ENCODE results near the gene TK1. TPM values are rescaled to one million over a fixed set of nuclear protein-coding genes. Genes with fewer than 3 reads are reported as not detected.
A peak's percentile ranks its signal among the peaks of the same experiment; 100 is the strongest.

The TK1 gene
- total RNA-seq, 6 experiments from 2014 or later: 75.8 to 145 (median 136) TPM

DNA sequence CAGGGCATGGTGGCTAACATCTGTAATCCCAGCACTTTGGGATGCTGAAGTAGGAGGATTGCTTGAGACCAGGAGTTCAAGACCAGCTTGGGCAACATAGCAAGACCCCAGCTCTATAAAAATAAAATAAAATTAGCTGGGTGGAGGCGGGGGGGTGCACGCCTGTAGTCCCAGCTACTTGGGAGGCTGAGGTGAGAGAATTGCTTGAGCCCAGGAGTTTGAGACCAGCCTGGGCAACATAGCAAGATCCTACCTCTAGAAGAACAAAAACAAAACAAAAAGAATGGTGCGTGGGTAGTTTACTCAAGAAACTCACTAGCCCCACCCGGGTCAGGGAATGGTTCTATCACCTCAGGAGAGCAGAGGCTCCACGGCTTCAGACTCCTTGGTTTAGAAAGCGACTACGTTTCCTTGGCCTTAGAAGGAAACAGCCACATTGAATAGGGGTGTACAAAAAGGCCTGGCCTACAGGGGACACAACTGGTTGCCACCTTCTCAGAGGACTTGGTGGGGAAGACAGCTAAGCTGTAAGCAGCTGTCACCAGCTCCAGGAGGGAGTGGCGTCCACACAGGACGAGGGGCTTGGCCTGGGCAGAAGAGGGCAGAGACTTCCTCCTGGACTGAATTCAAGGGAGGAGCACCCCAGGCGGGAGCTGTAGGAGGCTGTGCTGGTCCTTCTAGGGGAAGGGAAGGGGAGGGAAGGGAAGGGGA lies 716 bp downstream of the TK1 start:
- H3K4me1 Mint-ChIP-seq (ENCODE audit: low read depth): peaks cover 44% of the 10 kb centered on the region
- peak overlapping the region; percentile 43; the same call in 1 of the 2 replicates for H3K27ac Mint-ChIP-seq
- DNase-seq: peak; percentile 3
- peak overlapping the region; percentile 91 for H3K4me3 Mint-ChIP-seq
- no peaks in the 10 kb centered on the region; the same call in 1 of the 2 replicates for H3K9me3 Mint-ChIP-seq
- H3K36me3 Mint-ChIP-seq (ENCODE audit: low read depth): peaks cover 15% of the 10 kb centered on the region
- no peaks in the 10 kb centered on the region; the same call in 1 of the 2 replicates for H3K27me3 Mint-ChIP-seq (ENCODE audit: insufficient read depth)
- TF ChIP-seq CTCF (IDR thresholded peaks at IDR 0.05): no peak

DNA sequence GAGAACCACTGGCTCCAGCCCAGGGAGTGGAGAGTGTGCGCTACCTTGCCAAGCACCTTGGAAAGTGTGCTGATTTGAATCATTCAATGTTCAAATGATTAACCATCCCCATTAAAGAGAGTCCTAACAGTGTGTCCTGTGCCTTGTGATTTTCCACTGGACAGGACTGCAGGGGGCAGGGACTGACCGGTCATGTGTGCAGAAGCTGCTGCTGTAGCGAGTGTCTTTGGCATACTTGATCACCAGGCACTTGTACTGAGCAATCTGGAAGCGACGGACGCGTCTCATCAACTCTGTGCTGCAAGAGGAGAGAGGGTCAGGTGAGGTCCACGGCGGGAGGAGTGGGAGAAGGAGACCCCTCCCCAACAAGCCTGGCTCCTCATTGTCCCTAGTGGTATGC lies 2.0 kb downstream of the TK1 start:
- Mint-ChIP-seq H3K9me3 (no peaks in the 10 kb centered on the region; the same call in 1 of the 2 replicates), H3K4me1 (ENCODE audit: low read depth) (peaks cover 46% of the 10 kb centered on the region), H3K27ac (no peak overlapping the region; the same call in 1 of the 2 replicates), H3K4me3 (peak overlapping the region; percentile 91), H3K27me3 (ENCODE audit: insufficient read depth) (no peaks in the 10 kb centered on the region; the same call in 1 of the 2 replicates), H3K36me3 (ENCODE audit: low read depth) (peaks cover 16% of the 10 kb centered on the region)
- DNase-seq: no peak
- TF ChIP-seq CTCF (IDR thresholded peaks at IDR 0.05): no peak

- Mint-ChIP-seq H3K27me3 (ENCODE audit: insufficient read depth) (no peaks in the 10 kb centered on the region; the same call in 1 of the 2 replicates), H3K27ac (no peak overlapping the region)
- no peak for TF ChIP-seq CTCF (IDR thresholded peaks at IDR 0.05)
Measured at GRCh38 chr17:78184351-78184750, 2.5 kb downstream of the TK1 start.

DNA sequence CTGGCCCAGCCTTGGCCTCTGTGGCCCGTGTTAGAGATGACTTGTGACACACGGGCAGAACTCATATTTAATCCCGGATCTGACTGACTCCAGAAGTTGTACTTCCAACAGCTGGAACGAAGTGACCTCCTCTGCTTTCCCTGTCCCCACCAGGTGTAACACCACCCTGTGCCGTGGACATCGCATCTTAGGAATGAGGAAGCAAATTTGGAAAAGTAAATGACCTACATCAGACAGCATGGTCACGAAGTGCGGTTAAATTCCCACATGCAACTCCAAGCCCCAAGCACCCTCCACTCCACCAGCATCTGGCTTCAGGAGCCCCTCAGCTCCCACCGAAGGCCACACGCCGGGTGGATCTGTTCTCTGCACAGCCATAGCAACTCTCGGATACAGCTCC lies 2.9 kb downstream of the TK1 start:
- peaks cover 54% of the 10 kb centered on the region for H3K4me1 Mint-ChIP-seq (ENCODE audit: low read depth)
- H3K4me3 Mint-ChIP-seq: no peak overlapping the region
- TF ChIP-seq CTCF (IDR thresholded peaks at IDR 0.05): no peak
- no peaks in the 10 kb centered on the region; the same call in 1 of the 2 replicates for H3K27me3 Mint-ChIP-seq (ENCODE audit: insufficient read depth)
- H3K36me3 Mint-ChIP-seq (ENCODE audit: low read depth): peaks cover 23% of the 10 kb centered on the region
- DNase-seq: no peak
- H3K27ac Mint-ChIP-seq: no peak overlapping the region
- no peaks in the 10 kb centered on the region; the same call in 1 of the 2 replicates for H3K9me3 Mint-ChIP-seq

More at GRCh38 chr17:78184351-78184750, 2.5 kb downstream of the TK1 start:
- peaks cover 19% of the 10 kb centered on the region for H3K36me3 Mint-ChIP-seq (ENCODE audit: low read depth)
- H3K9me3 Mint-ChIP-seq: no peaks in the 10 kb centered on the region; the same call in 1 of the 2 replicates
- no peak for DNase-seq
- H3K4me3 Mint-ChIP-seq: no peak overlapping the region
- H3K4me1 Mint-ChIP-seq (ENCODE audit: low read depth): peaks cover 50% of the 10 kb centered on the region

DNA sequence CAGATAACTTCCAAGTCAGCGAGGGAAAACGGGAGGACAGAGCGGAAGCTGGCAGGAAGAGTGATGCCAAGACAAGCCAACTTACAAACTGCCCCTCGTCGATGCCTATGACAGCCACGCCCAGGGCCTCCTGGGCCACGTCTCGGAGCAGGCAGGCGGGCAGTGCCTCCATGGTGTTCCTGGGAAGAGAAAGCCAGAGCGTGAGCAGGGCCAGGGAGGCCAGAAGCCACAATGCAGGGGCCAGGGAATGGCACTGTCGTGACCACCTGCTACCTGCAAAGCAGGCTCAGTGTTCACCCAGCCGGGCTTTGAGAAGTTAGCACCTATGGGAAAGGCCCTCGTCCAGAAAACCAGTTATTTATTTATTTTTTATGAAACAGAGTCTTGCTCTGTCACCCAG lies 4.3 kb downstream of the TK1 start:
- no peaks in the 10 kb centered on the region for H3K27me3 Mint-ChIP-seq (ENCODE audit: insufficient read depth)
- no peak overlapping the region for H3K4me3 Mint-ChIP-seq
- TF ChIP-seq CTCF (IDR thresholded peaks at IDR 0.05): no peak
- peaks cover 48% of the 10 kb centered on the region for H3K4me1 Mint-ChIP-seq (ENCODE audit: low read depth)
- H3K36me3 Mint-ChIP-seq (ENCODE audit: low read depth): peaks cover 26% of the 10 kb centered on the region
- no peak overlapping the region for H3K27ac Mint-ChIP-seq
- no peaks in the 10 kb centered on the region; the same call in 1 of the 2 replicates for H3K9me3 Mint-ChIP-seq
- DNase-seq: no peak

All from HFFc6 (cell line).